ENCODE measurements around the gene OR1G1. TPM values are rescaled to one million over a fixed set of nuclear protein-coding genes. Genes with fewer than 3 reads are reported as not detected.
"Not testable (repeated sequence)": the region's sequence is repeated elsewhere in the genome, so short reads cannot be mapped to it uniquely, and the experiment has no call there.

OR1G1 gene
- not detected in 2 replicates for total RNA-seq

DNA sequence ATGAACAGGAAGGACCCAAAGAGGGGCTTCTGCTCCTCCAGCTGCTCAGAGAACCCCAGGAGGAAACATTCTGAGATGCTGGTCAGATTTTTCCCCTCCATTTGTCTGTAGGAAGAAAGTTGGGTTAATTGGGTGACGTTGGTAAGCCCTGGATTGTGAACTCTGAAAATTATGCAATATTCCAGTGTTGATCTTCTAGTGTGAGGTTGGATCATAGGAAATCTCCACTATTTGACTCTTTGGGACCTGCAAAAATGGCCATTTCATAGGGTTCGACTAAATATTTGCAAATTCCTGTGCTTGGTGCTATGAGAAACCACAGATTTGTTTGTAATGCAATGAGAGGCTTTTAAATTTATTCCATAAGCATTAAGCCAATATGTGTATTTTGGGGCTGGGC is at the start of gene OR1G1:
Gene OR1G1 (minus strand): TSS at position 101 of the 400 bp plus-strand sequence. CDS start 0 bp downstream, at position 101.
- DNase-seq (ENCODE audit: low read depth), result no peak

DNA sequence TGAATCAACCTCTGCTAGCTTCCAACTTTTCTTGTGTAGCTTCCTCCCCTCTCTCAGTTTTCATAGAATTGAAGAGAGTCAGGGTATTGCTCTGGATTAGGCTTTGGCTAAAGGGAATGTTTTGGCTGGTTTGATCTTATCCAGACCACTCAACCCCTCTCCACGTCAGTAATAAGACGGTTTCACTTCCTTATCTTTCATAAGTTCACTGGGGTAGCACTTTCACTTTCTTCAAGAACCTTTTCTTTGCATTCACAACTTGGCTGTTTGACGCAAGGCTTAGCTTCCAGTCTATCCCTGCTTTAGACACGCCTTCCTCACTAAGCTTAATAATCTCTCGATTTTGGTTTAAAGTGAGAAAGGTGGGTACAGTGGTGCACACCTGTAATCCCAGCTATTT is 40.2 kb upstream of the OR1G1 start:
- no peak for DNase-seq (ENCODE audit: low read depth)

DNA sequence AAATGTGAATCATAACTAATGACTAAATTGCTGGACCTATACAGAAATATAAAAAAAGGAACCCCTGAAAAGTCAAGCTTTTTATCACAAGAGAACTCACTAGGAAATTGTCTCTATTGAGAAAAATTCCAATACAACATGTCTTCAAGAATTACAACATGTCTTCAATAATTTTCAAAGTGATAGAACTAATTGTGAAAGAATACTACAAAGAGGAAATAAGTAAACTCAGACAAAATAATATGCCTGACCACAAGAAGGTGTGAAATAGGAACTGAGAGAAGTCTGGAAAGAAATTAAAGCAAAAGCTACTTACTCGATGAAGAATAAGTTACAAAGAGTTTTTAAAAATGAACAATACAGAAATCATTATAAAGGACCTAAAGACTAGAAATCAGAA is 29.9 kb upstream of the OR1G1 start:
- no peak for DNase-seq (ENCODE audit: low read depth)

DNA sequence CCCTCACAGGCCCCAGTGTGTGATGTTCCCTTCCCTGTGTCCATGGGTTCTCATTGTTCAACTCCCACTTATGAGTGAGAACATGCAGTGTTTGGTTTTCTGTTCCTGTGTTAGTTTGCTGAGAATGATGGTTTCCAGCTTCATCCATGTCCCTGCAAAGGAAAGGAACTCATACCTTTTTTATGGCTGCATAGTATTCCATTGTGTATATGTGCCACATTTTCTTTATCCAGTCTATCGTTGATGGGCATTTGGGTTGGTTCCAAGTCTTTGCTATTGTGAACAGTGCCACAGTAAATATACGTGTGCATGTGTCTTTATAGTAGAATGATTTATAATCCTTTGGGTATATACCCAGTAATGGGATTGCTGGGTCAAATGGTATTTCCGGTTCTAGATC is 10.1 kb upstream of the OR1G1 start:
- DNase-seq (ENCODE audit: low read depth), result not testable (repeated sequence)

DNA sequence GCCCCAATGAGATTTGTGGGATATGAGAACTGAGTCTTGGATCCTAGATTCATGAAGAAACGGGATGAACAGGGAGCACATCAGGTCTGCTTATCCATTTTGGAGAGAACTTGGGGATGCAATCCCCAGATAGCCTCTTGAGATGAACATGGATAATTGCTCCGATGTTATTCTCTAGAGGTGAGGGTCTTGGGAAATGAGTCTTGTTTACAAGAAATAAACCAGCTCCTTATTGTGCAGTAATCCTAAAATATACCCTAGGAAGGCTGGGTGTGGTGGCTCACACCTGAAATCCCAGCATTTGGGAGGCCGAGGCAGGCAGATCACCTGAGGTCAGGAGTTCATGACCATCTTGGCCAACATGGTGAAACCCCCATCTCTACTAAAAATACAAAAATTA is 23.0 kb downstream of the OR1G1 start, which contains the start of gene OR1D2:
Gene OR1D2 (minus strand): TSS at position 101 of the 400 bp plus-strand sequence. CDS start 11,426 bp downstream, outside the sequence.
- no peak for DNase-seq (ENCODE audit: low read depth)

Other genes with a start within 250 kb of the OR1G1 start
- not detected in 2 replicates for gene OR1D5, start 63.9 kb downstream of the OR1G1 start, total RNA-seq
- gene OR1D2, start 23.1 kb downstream of the OR1G1 start, total RNA-seq, result not detected in 2 replicates
- gene OR1A2, start 70.0 kb upstream of the OR1G1 start, total RNA-seq, result not detected in 2 replicates
- not detected in 2 replicates for gene OR1A1, start 80.1 kb upstream of the OR1G1 start, total RNA-seq
- gene OR3A1, start 170.8 kb upstream of the OR1G1 start, total RNA-seq, result not detected in 2 replicates

All from renal cortical epithelial cell (primary cell).